Endothelial cell of umbilical vein (primary cell): ENCODE results near the gene NCOA7. TPM values are rescaled to one million over a fixed set of nuclear protein-coding genes. Genes with fewer than 3 reads are reported as not detected.

Experiments
- BruUV-seq: library from RNA; stranded (reverse); fragments of 400-500 nt; replicated peaks from 2 replicates; lab custom pipeline; 2021; lab: Mats Ljungman, UMichigan
- CTCF ChIA-PET: fragments of 300-600, 350-600 bp; sonication (Branson Sonifier 250); formaldehyde crosslinking; loops from one replicate; lab custom pipeline; 2021; ENCODE audit warnings: antibody characterized with exemption, inconsistent platforms; lab: Charles Lee
- POLR2A ChIA-PET: fragments of 300-600, 350-600 bp; sonication (Branson Sonifier 250); formaldehyde crosslinking; loops from one replicate; lab custom pipeline; 2021; ENCODE audit warnings: antibody characterized with exemption, inconsistent platforms; lab: Charles Lee
- DNase-seq: peaks from one replicate; pipeline ENCODE4 v3.0.0-alpha.2; 2011; ENCODE audit warnings: low read depth, low spot score
- FAIRE-seq: peaks from 2 replicates; lab custom pipeline; 2011; peaks lifted over from hg19 to GRCh38; lab: Jason Lieb, UNC
- H2AFZ ChIP-seq: 2 replicates; pipeline ENCODE4 v1.6.0; 2012; ENCODE audit warnings: low read depth, low read length, control low read depth, inconsistent platforms
- H3K27ac ChIP-seq: 2 replicates; pipeline ENCODE4 v1.5.1; 2011; ENCODE audit warnings: low read depth, mild to moderate bottlenecking, control low read depth, low read length, moderate library complexity; ENCODE audit not compliant: insufficient read depth
- H3K27me3 ChIP-seq, 2 experiments: 2 replicates each; pipeline versions ENCODE4 v1.6.0 to v1.6.1; 2011; ENCODE audit warnings: low read length in 2 of 2, mixed read lengths in 1 of 2; ENCODE audit not compliant: control insufficient read depth in 2 of 2, insufficient read depth in 2 of 2
- H3K36me3 ChIP-seq, 2 experiments: 2 replicates in 1 of 2; 3 replicates in 1 of 2; pipeline ENCODE4 v1.5.1; 2011; ENCODE audit warnings: low read length in 2 of 2, mild to moderate bottlenecking in 1 of 2, moderate library complexity in 1 of 2; ENCODE audit not compliant: control insufficient read depth in 2 of 2, insufficient read depth in 2 of 2; ENCODE audit errors: extremely low read depth in 1 of 2
- H3K4me1 ChIP-seq: 3 replicates; pipeline ENCODE4 v1.5.1; 2011; ENCODE audit warnings: mild to moderate bottlenecking, low read length; ENCODE audit not compliant: control insufficient read depth, insufficient read depth; ENCODE audit errors: extremely low read depth
- H3K4me2 ChIP-seq: 2 replicates; pipeline ENCODE4 v1.6.1; 2011; ENCODE audit warnings: low read length, control low read depth, mixed read lengths; ENCODE audit not compliant: insufficient read depth
- H3K4me3 ChIP-seq, 3 experiments: fragments of 200-600 bp in 1 of 3; sonication (generic), shearing (Covaris generic) in 1 of 3; replicated peaks in 1 of 3; 2 replicates each; pipeline ENCODE4 v1.5.1; 2011 to 2016; ENCODE audit warnings: control low read depth in 3 of 3, low read length in 3 of 3, mild to moderate bottlenecking in 2 of 3, inconsistent platforms in 1 of 3, low read depth in 1 of 3, moderate library complexity in 1 of 3; ENCODE audit not compliant: insufficient read depth in 1 of 3
- H3K79me2 ChIP-seq: 2 replicates; pipeline ENCODE4 v1.6.0; 2012; ENCODE audit warnings: low read length, inconsistent platforms; ENCODE audit not compliant: control insufficient read depth, insufficient read depth
- H3K9ac ChIP-seq: replicated peaks from 2 replicates; pipeline ENCODE3; 2011; ENCODE audit warnings: low read length, control low read depth; ENCODE audit not compliant: insufficient read depth; ENCODE audit errors: extremely low read depth
- H3K9me1 ChIP-seq: replicated peaks from 3 replicates; pipeline ENCODE4 v1.6.0; 2011; ENCODE audit warnings: mild to moderate bottlenecking, low read length; ENCODE audit not compliant: control insufficient read depth, insufficient read depth; ENCODE audit errors: extremely low read depth
- H3K9me3 ChIP-seq: replicated peaks from 2 replicates; pipeline ENCODE4 v1.5.1; 2012; ENCODE audit warnings: low read length, inconsistent platforms; ENCODE audit not compliant: control insufficient read depth, insufficient read depth
- H4K20me1 ChIP-seq: replicated peaks from 2 replicates; pipeline ENCODE3; 2011; ENCODE audit warnings: mild to moderate bottlenecking, low read length; ENCODE audit not compliant: control insufficient read depth, insufficient read depth; ENCODE audit errors: extremely low read depth
- CTCF ChIP-seq, 2 donors: IDR thresholded peaks; 1 replicate in 1 of 2; 2 replicates in 1 of 2; pipeline ENCODE4 v1.5.1; 2011; ENCODE audit warnings: low read length in 2 of 2, mild to moderate bottlenecking in 2 of 2, moderate library complexity in 2 of 2, control low read depth in 1 of 2, inconsistent platforms in 1 of 2, low read depth in 1 of 2; ENCODE audit not compliant: insufficient read depth in 1 of 2; ENCODE audit errors: extremely low read depth in 1 of 2
- EZH2 ChIP-seq: IDR thresholded peaks from 2 replicates; pipeline ENCODE4 v1.6.1; 2012; ENCODE audit warnings: borderline replicate concordance, low read depth, mild to moderate bottlenecking, moderate library complexity, low read length, inconsistent platforms; ENCODE audit not compliant: severe bottlenecking
- FOS ChIP-seq: IDR thresholded peaks from 2 replicates; pipeline ENCODE4 v1.6.1; 2011; ENCODE audit warnings: mild to moderate bottlenecking, low read length, moderate library complexity, borderline replicate concordance; ENCODE audit not compliant: insufficient read depth
- GATA2 ChIP-seq: IDR thresholded peaks from 2 replicates; pipeline ENCODE4 v1.7.0; 2011; ENCODE audit warnings: low read depth, mild to moderate bottlenecking, moderate library complexity, mixed read lengths, low read length; ENCODE audit not compliant: insufficient read length, insufficient read depth
- JUN ChIP-seq: IDR thresholded peaks from 2 replicates; pipeline ENCODE4 v1.6.1; 2011; ENCODE audit warnings: borderline replicate concordance, low read depth; ENCODE audit not compliant: insufficient read length, insufficient read depth
- MAX ChIP-seq: IDR thresholded peaks from 2 replicates; pipeline ENCODE4 v1.6.1; 2011; ENCODE audit not compliant: insufficient read depth, insufficient read length
- MYC ChIP-seq: IDR thresholded peaks from one replicate; pipeline ENCODE4 v1.6.1; 2011; ENCODE audit warnings: mild to moderate bottlenecking, low read depth, low read length
- POLR2A ChIP-seq: IDR thresholded peaks from 2 replicates; pipeline ENCODE4 v1.6.1; 2012; ENCODE audit warnings: low read depth, mild to moderate bottlenecking, control low read depth, low read length
- POLR2AphosphoS5 ChIP-seq: IDR thresholded peaks from 2 replicates; pipeline ENCODE4 v1.6.1; 2012; ENCODE audit warnings: low read depth, mild to moderate bottlenecking, control low read depth, low read length, moderate library complexity; ENCODE audit not compliant: insufficient read depth
- dilution Hi-C: fragments of 300-500 bp; cut with MboI; formaldehyde crosslinking; loops from one replicate; pipeline ENCODE4 v1.15.0; 2019; ENCODE audit warnings: low sequenced_read_pairs; ENCODE audit not compliant: extremely low pct_ligation_motif_present
- intact Hi-C: fragments of 100-400 bp; cut with micrococcal nuclease; formaldehyde crosslinking; loops from one replicate; pipeline ENCODE4 v1.10.0; 2022
- polyA plus RNA-seq, 4 experiments: library from polyadenylated mRNA; depleted of rRNA in 3 of 4; stranded (reverse) in 3 of 4; unstranded in 1 of 4; fragments of >200 nt; gene quantifications; 2 replicates each; pipeline versions ENCODE4 v1.2.1 to v1.2.3, GENCODE V29; 2011 to 2012; ENCODE audit warnings: missing spikeins in 1 of 4
- total RNA-seq: library from RNA; stranded (reverse); gene quantifications from 2 replicates; pipeline ENCODE4 v1.2.3, GENCODE V29; 2021

Gene NCOA7
- total and polyA plus RNA-seq, 2 donors (not counting 3 experiments of a cell fraction or from before 2014, with no cell fraction given) = 27.7 to 71.2 TPM

GRCh38 chr6:125764121-125764671, 26.6 kb upstream of the NCOA7 start:
- ChIA-PET POLR2A (no interaction called here), CTCF (interaction anchor here (1.0 to 7.1 kb wide), 7 partner anchors 9 to 894 kb away, joined by 3 to 114 read pairs (median 6); partner anchors contain the start of gene TPD52L1)
- Histone ChIP-seq H4K20me1 (no peaks in the 10 kb centered on the region), H3K79me2 (no peaks in the 10 kb centered on the region), H3K9me3 (no peaks in the 10 kb centered on the region), H3K4me2 (no peak overlapping the region), H3K4me1 (no peaks in the 10 kb centered on the region), H3K4me3 (no peak overlapping the region), H3K27me3 (peaks cover 0 to 20% of the 10 kb centered on the region in 2 experiments), H3K36me3 (no peaks in the 10 kb centered on the region), H3K9me1 (no peaks in the 10 kb centered on the region), H3K27ac (no peak overlapping the region), H2AFZ (no peak overlapping the region), H3K9ac (no peak overlapping the region)
- dilution Hi-C loops = loop anchor here (10.0 kb wide), 1 partner anchor 449 kb away; no protein-coding TSS in a partner anchor
- FAIRE-seq (peak; percentile 35), DNase-seq (no peak)
- no TSS peak for BruUV-seq
- intact Hi-C loops = no loop called here
- TF ChIP-seq MYC = no peak
- no peak for TF ChIP-seq GATA2
- no peak for TF ChIP-seq FOS
- TF ChIP-seq MAX = no peak
- TF ChIP-seq POLR2AphosphoS5 = no peak
- no peak for TF ChIP-seq JUN
- no peak for TF ChIP-seq CTCF (IDR thresholded peaks at IDR 0.05; ENCODE audit: extremely low read depth in 1 of 2, insufficient read depth in 1 of 2, low read depth in 1 of 2, low read length in 2 of 2)
- no peak for TF ChIP-seq EZH2
- no peak for TF ChIP-seq POLR2A
